B cell (primary cell): ENCODE measurements around the gene IGSF9B.

Source experiments
- CTCF ChIP-seq: fragments of 200-600 bp; IDR thresholded peaks from one replicate; pipeline ENCODE4 v1.8.0; 2022; ENCODE audit warnings: antibody characterized with exemption, mild to moderate bottlenecking
- EZH2 ChIP-seq: IDR thresholded peaks from 2 replicates; pipeline ENCODE4 v1.6.1; 2012; ENCODE audit warnings: borderline replicate concordance, low read depth, mild to moderate bottlenecking, moderate library complexity, low read length; ENCODE audit not compliant: insufficient read depth, poor library complexity, severe bottlenecking

GRCh38 chr11:133901999-133902398 is 54.8 kb downstream of the IGSF9B start:
- no peak for TF ChIP-seq CTCF
- TF ChIP-seq EZH2, result no peak
